ENCODE data around the gene ZGRF1.

- TF ChIP-seq ELK1 (IDR thresholded peaks at IDR 0.05; ENCODE audit: low read depth, low read length) (no peak), CTCF (IDR thresholded peaks at IDR 0.05 in 2 of 3, conservative IDR thresholded peaks at IDR 0.05 in 1 of 3; ENCODE audit: control insufficient read depth in 2 of 3, extremely low read depth in 1 of 3, insufficient read depth in 1 of 3, low read depth in 3 of 3, low read length in 3 of 3) (no peak), BRCA1 (IDR thresholded peaks at IDR 0.05; ENCODE audit: low read depth, low read length) (no peak), NR2C1 (IDR thresholded peaks at IDR 0.05) (no peak), ATF3 (IDR thresholded peaks at IDR 0.05; ENCODE audit: borderline replicate concordance, extremely low read depth, low read depth, low read length) (no peak), BCL3 (IDR thresholded peaks at IDR 0.05; ENCODE audit: borderline replicate concordance, insufficient read depth, low read depth, low read length, poor library complexity, severe bottlenecking) (no peak), ZNF622 (IDR thresholded peaks at IDR 0.05) (no peak), SIN3A (IDR thresholded peaks at IDR 0.05; ENCODE audit: low read depth, low read length) (no peak), MXI1 (IDR thresholded peaks at IDR 0.05; ENCODE audit: low read depth, low read length) (no peak), POLR2AphosphoS2 (IDR thresholded peaks at IDR 0.05; ENCODE audit: low read depth, low read length) (no peak), BCLAF1 (IDR thresholded peaks at IDR 0.05) (no peak), SP1 (IDR thresholded peaks at IDR 0.05; ENCODE audit: low read depth, low read length) (no peak), RFX5 (IDR thresholded peaks at IDR 0.05; ENCODE audit: low read depth, low read length) (no peak), EP300 (IDR thresholded peaks at IDR 0.05; ENCODE audit: borderline replicate concordance in 1 of 2, control insufficient read depth in 1 of 2, low read depth in 2 of 2, low read length in 2 of 2) (no peak)
These were observed 36.4 kb upstream of the ZGRF1 start for GRCh38 chr4:112673076-112673475.

All from GM12878 (cell line).